ENCODE results near the gene ZC3H12C. TPM values are rescaled to one million over a fixed set of nuclear protein-coding genes. Genes with fewer than 3 reads are reported as not detected.

Gene ZC3H12C
- polyA plus RNA-seq: under 1 TPM; 0.66 to 0.77 TPM

DNA sequence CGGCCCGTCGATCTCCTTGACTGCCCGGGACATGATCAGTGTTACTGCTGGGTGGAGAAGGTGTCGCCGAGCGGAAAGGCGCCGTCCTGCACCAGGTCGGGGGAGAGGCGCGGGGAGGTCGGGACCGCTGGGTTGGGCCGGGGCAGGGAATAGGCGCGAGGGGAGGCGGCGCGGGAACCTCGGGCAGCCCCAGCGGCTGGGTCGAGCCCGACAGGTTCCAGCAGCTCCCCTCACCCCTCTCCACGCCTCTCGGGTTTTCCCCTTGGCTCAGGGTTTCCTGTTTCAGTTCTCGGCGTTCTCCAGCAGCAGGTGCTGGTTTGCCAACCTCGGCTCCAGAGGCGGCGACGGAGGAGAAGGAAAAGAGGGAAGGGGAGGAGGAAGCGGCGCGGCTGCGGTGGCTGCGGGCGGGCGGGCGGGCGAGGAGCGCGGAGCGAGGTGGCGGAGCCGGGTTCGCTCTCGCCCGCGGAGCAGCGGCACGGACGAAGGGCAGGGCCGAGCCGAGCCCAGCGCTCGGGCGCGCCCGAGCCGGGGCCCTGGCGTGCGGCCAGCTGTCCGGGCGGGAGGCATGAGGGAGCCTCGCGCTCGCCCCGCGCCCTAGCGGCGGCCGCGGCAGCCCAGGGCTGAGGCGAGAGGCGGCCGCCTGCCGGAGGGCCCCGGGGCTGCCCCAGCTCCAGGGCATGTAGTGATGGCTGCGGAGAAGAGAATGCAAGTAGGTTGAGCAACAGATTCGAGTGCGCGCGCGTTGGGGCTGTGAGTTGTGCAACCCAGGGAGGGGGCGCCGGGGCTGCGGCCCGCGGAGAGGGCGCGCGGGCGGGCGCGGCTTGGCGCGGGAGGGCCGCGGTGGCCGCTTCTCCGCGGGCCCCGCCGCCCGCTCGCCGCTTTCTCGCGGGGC, at the start of gene ZC3H12C:
Gene ZC3H12C (plus strand): TSS at position 878 of the 892 bp plus-strand sequence. CDS start 20 bp downstream, outside the sequence.
- H3K9me3 ChIP-seq (ENCODE audit: control insufficient read depth in 2 of 2, insufficient read depth in 1 of 2, low read depth in 1 of 2, low read length in 1 of 2): no peaks in the 10 kb centered on the region
- H3K4me3 ChIP-seq (ENCODE audit: low read depth in 1 of 2, low read length in 2 of 2): peak within 1 kb of the TSS; percentile 66 to 76
- H3K27me3 ChIP-seq (ENCODE audit: control insufficient read depth in 1 of 2, insufficient read depth in 2 of 2, low read length in 2 of 2): no peaks in the 10 kb centered on the region
- WGBS, 2 donors: 1% methylated on average over 73 to 110 of the region's 110 CpGs
- H3K4me1 ChIP-seq (ENCODE audit: control insufficient read depth in 2 of 2, insufficient read depth in 2 of 2, low read length in 1 of 2): no peaks in the 10 kb centered on the region
- H3K36me3 ChIP-seq (ENCODE audit: control insufficient read depth in 2 of 2, insufficient read depth in 2 of 2, low read length in 1 of 2): no peaks in the 10 kb centered on the region
- peak within 1 kb of the TSS; percentile 73 to 91 for H3K27ac ChIP-seq (ENCODE audit: low read depth in 2 of 2, low read length in 1 of 2)

DNA sequence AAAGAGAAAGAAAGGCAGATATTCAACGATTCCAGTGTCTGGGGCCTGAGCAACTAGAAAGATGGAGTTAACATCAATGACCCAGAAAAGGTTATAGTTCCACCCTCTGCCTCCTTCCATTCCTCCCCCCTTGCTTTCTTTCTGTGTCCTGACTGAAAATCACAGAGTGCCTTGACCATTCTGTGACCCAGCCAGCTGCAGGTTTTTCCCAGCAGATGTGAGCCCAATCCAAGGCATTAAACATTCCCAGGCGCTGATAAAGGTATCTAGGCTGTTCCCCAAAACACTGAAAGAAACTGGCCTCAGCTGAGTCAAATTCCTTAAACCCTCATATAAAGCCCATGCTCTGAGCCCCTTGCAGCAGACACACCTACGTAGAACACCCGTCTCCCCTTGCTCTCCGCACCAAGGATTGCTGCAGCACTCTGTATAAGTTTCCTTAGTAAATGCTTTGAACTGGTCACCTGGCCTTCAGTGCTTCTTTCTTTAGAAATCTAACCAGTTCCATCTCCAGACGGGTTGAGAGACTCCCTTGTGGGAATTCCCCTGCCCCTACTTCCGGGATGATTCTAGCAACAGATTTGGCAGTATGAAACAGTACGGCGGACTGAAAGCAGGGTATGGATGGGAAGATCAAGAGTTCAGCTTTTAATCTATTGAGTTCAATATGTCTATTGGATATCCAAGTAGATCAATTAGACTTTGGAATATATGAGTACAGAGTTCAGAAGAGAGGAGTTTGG, 48.8 kb upstream of the ZC3H12C start:
- no peak overlapping the region for H3K4me3 ChIP-seq (ENCODE audit: low read depth in 1 of 2, low read length in 2 of 2)
- H3K27me3 ChIP-seq (ENCODE audit: control insufficient read depth in 1 of 2, insufficient read depth in 2 of 2, low read length in 2 of 2): no peaks in the 10 kb centered on the region
- no peaks in the 10 kb centered on the region for H3K36me3 ChIP-seq (ENCODE audit: control insufficient read depth in 2 of 2, insufficient read depth in 2 of 2, low read length in 1 of 2)
- 82 to 86% methylated on average over 9 of the region's 9 CpGs for WGBS, 2 donors
- H3K4me1 ChIP-seq (ENCODE audit: control insufficient read depth in 2 of 2, insufficient read depth in 2 of 2, low read length in 1 of 2): no peaks in the 10 kb centered on the region
- peaks cover 0 to under 1% of the 10 kb centered on the region in 2 donors for H3K9me3 ChIP-seq (ENCODE audit: control insufficient read depth in 2 of 2, insufficient read depth in 1 of 2, low read depth in 1 of 2, low read length in 1 of 2)
- no peak overlapping the region for H3K27ac ChIP-seq (ENCODE audit: low read depth in 2 of 2, low read length in 1 of 2)

DNA sequence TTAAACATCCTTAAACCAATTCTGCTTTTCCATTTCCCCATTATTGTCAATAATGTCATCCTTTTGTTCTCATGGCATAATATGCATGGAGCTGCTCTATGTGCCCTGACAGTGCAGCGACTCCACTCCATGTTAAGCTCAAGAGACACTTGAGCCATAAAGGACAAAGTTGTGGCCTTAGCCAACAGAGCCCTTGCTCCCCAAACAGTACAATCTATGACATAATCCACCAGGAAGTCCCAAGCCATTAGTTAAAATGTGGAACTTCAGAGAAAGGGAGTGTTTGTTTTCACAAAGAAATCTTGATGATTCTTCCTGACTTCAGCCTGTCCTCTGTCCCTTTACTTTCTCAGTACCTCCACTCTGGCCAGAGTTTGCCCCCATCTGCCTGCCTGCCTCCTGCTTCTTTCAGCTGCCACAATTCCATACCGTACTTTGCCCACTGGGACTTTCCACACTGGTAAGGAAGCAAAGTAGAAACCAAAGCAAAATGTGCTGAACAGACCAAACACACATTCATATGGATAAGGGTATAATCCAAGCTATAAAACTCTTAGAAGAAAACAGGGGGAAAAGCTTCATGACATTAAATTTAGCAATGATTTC, 46.3 kb upstream of the ZC3H12C start:
- H3K27ac ChIP-seq (ENCODE audit: low read depth in 2 of 2, low read length in 1 of 2): no peak overlapping the region
- H3K4me1 ChIP-seq (ENCODE audit: control insufficient read depth in 2 of 2, insufficient read depth in 2 of 2, low read length in 1 of 2): no peaks in the 10 kb centered on the region
- H3K4me3 ChIP-seq (ENCODE audit: low read depth in 1 of 2, low read length in 2 of 2): no peak overlapping the region
- 79 to 80% methylated on average over 2 of the region's 2 CpGs for WGBS, 2 donors
- H3K36me3 ChIP-seq (ENCODE audit: control insufficient read depth in 2 of 2, insufficient read depth in 2 of 2, low read length in 1 of 2): no peaks in the 10 kb centered on the region
- H3K27me3 ChIP-seq (ENCODE audit: control insufficient read depth in 1 of 2, insufficient read depth in 2 of 2, low read length in 2 of 2): no peaks in the 10 kb centered on the region
- peaks cover 0 to 6% of the 10 kb centered on the region in 2 donors for H3K9me3 ChIP-seq (ENCODE audit: control insufficient read depth in 2 of 2, insufficient read depth in 1 of 2, low read depth in 1 of 2, low read length in 1 of 2)

DNA sequence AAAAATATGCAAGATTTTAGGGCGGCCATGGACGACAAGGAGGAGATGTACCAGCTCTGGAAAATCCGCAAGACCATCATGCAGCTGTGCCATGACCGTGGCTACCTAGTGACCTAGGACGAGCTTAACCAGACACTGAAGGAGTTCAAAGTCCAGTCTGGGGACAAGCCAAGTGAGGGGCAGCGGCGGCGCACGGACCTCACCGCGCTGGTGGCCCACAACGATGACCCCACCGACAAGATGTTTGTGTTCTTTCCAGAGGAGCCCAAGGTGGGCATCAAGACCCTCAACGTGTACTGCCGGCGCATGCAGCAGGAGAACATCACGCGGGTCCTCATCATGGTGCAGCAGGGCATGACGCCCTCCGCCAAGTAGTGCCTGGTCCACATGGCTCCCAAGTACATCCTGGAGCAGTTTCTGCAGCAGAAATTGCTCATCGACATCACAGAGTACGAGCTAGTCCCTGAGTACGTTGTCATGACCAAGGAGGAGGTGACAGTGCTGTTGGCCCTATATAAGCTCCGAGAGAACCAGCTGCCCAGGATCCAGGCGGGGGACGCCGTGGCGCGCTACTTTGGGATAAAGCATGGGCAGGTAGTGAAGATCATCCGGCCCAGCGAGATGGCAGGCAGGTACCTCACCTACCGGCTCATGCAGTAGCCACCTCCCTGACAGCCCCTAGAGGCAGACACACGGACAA, 43.5 kb upstream of the ZC3H12C start:
- Histone ChIP-seq H3K4me1 (ENCODE audit: control insufficient read depth in 2 of 2, insufficient read depth in 2 of 2, low read length in 1 of 2) (no peaks in the 10 kb centered on the region), H3K27me3 (ENCODE audit: control insufficient read depth in 1 of 2, insufficient read depth in 2 of 2, low read length in 2 of 2) (no peaks in the 10 kb centered on the region), H3K9me3 (ENCODE audit: control insufficient read depth in 2 of 2, insufficient read depth in 1 of 2, low read depth in 1 of 2, low read length in 1 of 2) (peaks cover 0 to 6% of the 10 kb centered on the region in 2 donors), H3K4me3 (ENCODE audit: low read depth in 1 of 2, low read length in 2 of 2) (no peak overlapping the region), H3K27ac (ENCODE audit: low read depth in 2 of 2, low read length in 1 of 2) (no peak overlapping the region), H3K36me3 (ENCODE audit: control insufficient read depth in 2 of 2, insufficient read depth in 2 of 2, low read length in 1 of 2) (no peaks in the 10 kb centered on the region)
- WGBS, 2 donors: 96% methylated on average over 33 of the region's 33 CpGs

DNA sequence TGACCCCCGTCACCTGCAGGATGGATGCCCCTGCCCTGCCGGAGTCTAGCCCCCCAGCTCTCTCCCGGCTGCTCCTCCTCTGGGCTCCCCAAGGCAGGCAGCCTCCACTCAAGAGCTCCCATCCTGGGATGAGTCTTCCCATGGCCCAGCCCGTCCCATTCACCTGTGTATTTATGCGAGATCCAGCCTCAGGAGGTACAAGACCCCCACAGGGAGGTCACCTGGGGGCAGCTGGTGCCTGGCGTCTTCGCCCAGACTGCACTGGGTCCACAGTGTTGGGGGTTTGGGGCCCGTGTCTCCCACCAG, 43.0 kb upstream of the ZC3H12C start:
- Histone ChIP-seq H3K27ac (ENCODE audit: low read depth in 2 of 2, low read length in 1 of 2) (no peak overlapping the region), H3K9me3 (ENCODE audit: control insufficient read depth in 2 of 2, insufficient read depth in 1 of 2, low read depth in 1 of 2, low read length in 1 of 2) (peaks cover 0 to 6% of the 10 kb centered on the region in 2 donors), H3K27me3 (ENCODE audit: control insufficient read depth in 1 of 2, insufficient read depth in 2 of 2, low read length in 2 of 2) (no peaks in the 10 kb centered on the region), H3K4me3 (ENCODE audit: low read depth in 1 of 2, low read length in 2 of 2) (no peak overlapping the region), H3K36me3 (ENCODE audit: control insufficient read depth in 2 of 2, insufficient read depth in 2 of 2, low read length in 1 of 2) (no peaks in the 10 kb centered on the region), H3K4me1 (ENCODE audit: control insufficient read depth in 2 of 2, insufficient read depth in 2 of 2, low read length in 1 of 2) (no peaks in the 10 kb centered on the region)
- WGBS, 2 donors: 91 to 96% methylated on average over 8 of the region's 8 CpGs

DNA sequence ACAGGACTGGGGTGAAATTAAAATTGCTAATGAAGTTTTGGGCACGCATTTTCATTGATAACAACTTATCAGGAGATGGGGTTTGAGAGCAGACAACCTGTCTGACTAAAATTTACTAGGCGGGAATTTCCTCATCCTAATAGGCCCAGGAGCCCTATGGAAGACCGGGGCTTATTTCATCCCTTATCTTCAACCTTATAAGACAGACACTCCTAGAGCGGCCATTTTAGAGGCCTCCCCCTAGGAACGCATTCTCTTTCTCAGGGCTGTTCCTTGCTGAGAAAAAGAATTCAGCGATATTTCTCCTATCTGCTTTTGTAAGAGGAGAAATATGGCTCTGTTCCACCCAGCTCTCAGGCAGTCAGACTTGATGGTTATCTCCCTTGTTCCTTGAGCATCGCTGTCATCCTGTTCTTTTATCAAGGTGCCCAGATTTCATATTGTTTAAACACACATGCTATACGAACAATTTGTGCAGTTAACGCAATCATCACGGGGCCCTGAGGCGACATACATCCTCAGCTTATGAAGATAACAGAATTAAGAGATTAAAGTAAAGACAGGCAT, 39.3 kb upstream of the ZC3H12C start:
- Histone ChIP-seq H3K9me3 (ENCODE audit: control insufficient read depth in 2 of 2, insufficient read depth in 1 of 2, low read depth in 1 of 2, low read length in 1 of 2) (peaks cover 0 to 6% of the 10 kb centered on the region in 2 donors), H3K27ac (ENCODE audit: low read depth in 2 of 2, low read length in 1 of 2) (no peak overlapping the region), H3K27me3 (ENCODE audit: control insufficient read depth in 1 of 2, insufficient read depth in 2 of 2, low read length in 2 of 2) (no peaks in the 10 kb centered on the region), H3K4me1 (ENCODE audit: control insufficient read depth in 2 of 2, insufficient read depth in 2 of 2, low read length in 1 of 2) (no peaks in the 10 kb centered on the region), H3K36me3 (ENCODE audit: control insufficient read depth in 2 of 2, insufficient read depth in 2 of 2, low read length in 1 of 2) (no peaks in the 10 kb centered on the region), H3K4me3 (ENCODE audit: low read depth in 1 of 2, low read length in 2 of 2) (no peak overlapping the region)
- WGBS, 2 donors: 92 to 93% methylated on average over 11 of the region's 11 CpGs

DNA sequence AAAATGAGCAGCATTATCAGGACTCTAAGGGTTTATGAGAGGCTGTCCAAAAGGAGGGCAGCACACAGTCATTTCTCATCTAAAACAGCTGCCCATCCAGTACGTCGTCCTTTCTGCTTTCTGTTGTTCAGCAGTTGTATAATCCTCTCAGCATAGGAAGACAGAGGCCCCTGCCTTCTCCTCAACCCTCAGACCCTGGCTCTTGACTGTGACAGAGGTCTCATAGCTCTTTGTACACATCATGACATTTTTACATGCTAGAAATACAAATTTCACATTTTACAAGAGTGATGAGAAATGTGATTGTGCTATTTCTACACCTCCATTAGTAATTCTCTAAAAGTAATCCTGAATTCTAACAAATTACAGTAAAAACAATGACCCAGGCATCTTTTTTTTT, 36.2 kb upstream of the ZC3H12C start:
- no peak overlapping the region for H3K27ac ChIP-seq (ENCODE audit: low read depth in 2 of 2, low read length in 1 of 2)
- H3K27me3 ChIP-seq (ENCODE audit: control insufficient read depth in 1 of 2, insufficient read depth in 2 of 2, low read length in 2 of 2): no peaks in the 10 kb centered on the region
- no peak overlapping the region for H3K4me3 ChIP-seq (ENCODE audit: low read depth in 1 of 2, low read length in 2 of 2)
- no peaks in the 10 kb centered on the region for H3K4me1 ChIP-seq (ENCODE audit: control insufficient read depth in 2 of 2, insufficient read depth in 2 of 2, low read length in 1 of 2)
- WGBS, 2 donors: 83% methylated on average over 2 of the region's 2 CpGs
- H3K9me3 ChIP-seq (ENCODE audit: control insufficient read depth in 2 of 2, insufficient read depth in 1 of 2, low read depth in 1 of 2, low read length in 1 of 2): no peaks in the 10 kb centered on the region
- no peaks in the 10 kb centered on the region for H3K36me3 ChIP-seq (ENCODE audit: control insufficient read depth in 2 of 2, insufficient read depth in 2 of 2, low read length in 1 of 2)

DNA sequence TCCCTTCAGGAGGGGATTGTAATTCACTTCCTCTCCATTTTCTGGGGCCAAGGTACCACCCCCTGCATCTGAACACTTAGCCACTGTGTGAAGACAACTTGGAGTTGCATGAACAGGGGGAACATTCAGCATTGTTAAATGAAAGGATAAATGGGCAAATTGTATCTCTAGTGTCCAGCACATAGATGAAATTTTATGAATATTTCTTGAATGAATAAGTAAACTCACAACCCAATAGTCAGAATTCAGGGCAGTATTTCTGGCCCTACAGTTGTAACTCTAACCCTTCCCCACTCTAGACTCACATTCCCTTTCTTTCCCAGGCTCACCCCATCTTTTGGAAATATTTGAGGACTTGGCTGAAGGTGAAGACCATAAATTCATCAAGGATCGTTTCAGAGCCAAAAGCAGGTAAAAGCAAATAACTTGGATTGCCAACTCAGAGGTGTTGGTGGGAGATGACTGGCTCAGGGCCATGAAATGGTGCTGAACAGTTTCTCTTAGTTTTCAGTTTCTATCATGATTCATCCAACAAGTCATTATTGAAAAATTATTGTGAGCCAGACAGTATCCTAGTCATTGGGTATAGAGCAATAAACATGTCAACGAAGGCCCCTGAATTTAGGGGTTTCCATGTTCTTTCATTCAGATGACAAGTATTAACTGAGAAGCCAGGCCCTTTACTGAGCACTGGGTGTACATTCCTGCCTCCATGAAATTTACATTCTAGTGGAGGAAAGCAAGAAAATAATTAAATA, 33.3 kb upstream of the ZC3H12C start:
- H3K4me3 ChIP-seq (ENCODE audit: low read depth in 1 of 2, low read length in 2 of 2): no peak overlapping the region
- no peaks in the 10 kb centered on the region for H3K27me3 ChIP-seq (ENCODE audit: control insufficient read depth in 1 of 2, insufficient read depth in 2 of 2, low read length in 2 of 2)
- H3K27ac ChIP-seq (ENCODE audit: low read depth in 2 of 2, low read length in 1 of 2): no peak overlapping the region
- H3K4me1 ChIP-seq (ENCODE audit: control insufficient read depth in 2 of 2, insufficient read depth in 2 of 2, low read length in 1 of 2): no peaks in the 10 kb centered on the region
- no peaks in the 10 kb centered on the region for H3K9me3 ChIP-seq (ENCODE audit: control insufficient read depth in 2 of 2, insufficient read depth in 1 of 2, low read depth in 1 of 2, low read length in 1 of 2)
- WGBS, 2 donors: 57 to 63% methylated on average over 2 of the region's 2 CpGs
- H3K36me3 ChIP-seq (ENCODE audit: control insufficient read depth in 2 of 2, insufficient read depth in 2 of 2, low read length in 1 of 2): no peaks in the 10 kb centered on the region
